K562 (cell line): ENCODE measurements around the gene CPN2. TPM values are rescaled to one million over a fixed set of nuclear protein-coding genes. Genes with fewer than 3 reads are reported as not detected.

Experiments
- ASH1L ChIP-seq: fragments of 450-650 bp; IDR thresholded peaks from 2 replicates; pipeline ENCODE4 v1.6.1; 2018; ENCODE audit warnings: borderline replicate concordance, mild to moderate bottlenecking, low read depth; ENCODE audit not compliant: partially characterized antibody
- BDP1 ChIP-seq: IDR thresholded peaks from 3 replicates; pipeline ENCODE4 v1.6.1; 2011; ENCODE audit not compliant: insufficient read length, insufficient read depth
- CBFB ChIP-seq: sonication (generic); formaldehyde crosslinking; IDR thresholded peaks from 2 replicates; pipeline ENCODE4 v1.4.0; 2020; ENCODE audit warnings: mild to moderate bottlenecking, missing genetic modification reagents
- KDM1A ChIP-seq, 2 experiments: fragments of 450-650 bp; IDR thresholded peaks; 2 replicates each; pipeline ENCODE4 v1.6.1; 2016; ENCODE audit warnings: mild to moderate bottlenecking in 2 of 2
- KLF10 ChIP-seq: fragments of 250-450 bp; sonication (Bioruptor Pico); IDR thresholded peaks from 2 replicates; pipeline ENCODE4 v1.6.1; 2021; ENCODE audit warnings: matching md5 sums
- OTX1 ChIP-seq: fragments of 450-650 bp; formaldehyde crosslinking; IDR thresholded peaks from 2 replicates; pipeline ENCODE4 v1.4.0; 2022; ENCODE audit warnings: mild to moderate bottlenecking
- PHF8 ChIP-seq: fragments of 200-600 bp; sonication (generic); IDR thresholded peaks from 2 replicates; pipeline ENCODE4 v1.6.1; 2012; ENCODE audit warnings: mixed run types, mild to moderate bottlenecking, inconsistent platforms, low read length, moderate library complexity, borderline replicate concordance
- POLR2A ChIP-seq: fragments of 450-650 bp; conservative IDR thresholded peaks from 2 replicates; pipeline ENCODE4 v1.6.1; 2016
- RBFOX2 ChIP-seq: fragments of 200-400 bp; formaldehyde crosslinking; IDR thresholded peaks from 2 replicates; pipeline ENCODE4 v1.6.1; 2017; ENCODE audit warnings: low read depth, mild to moderate bottlenecking, low read length, moderate library complexity
- SNRNP70 ChIP-seq: fragments of 200-400 bp; formaldehyde crosslinking; optimal IDR thresholded peaks from 2 replicates; pipeline ENCODE3; 2017; ENCODE audit warnings: low read depth, low read length
- SP1 ChIP-seq: sonication (generic); formaldehyde crosslinking; IDR thresholded peaks from 2 replicates; pipeline ENCODE4 v1.8.1; 2022; ENCODE audit warnings: mild to moderate bottlenecking, missing genetic modification reagents
- ZBTB17 ChIP-seq: fragments of 450-650 bp; formaldehyde crosslinking; IDR thresholded peaks from 2 replicates; pipeline ENCODE4 v1.4.0; 2020; ENCODE audit warnings: mild to moderate bottlenecking
- polyA plus RNA-seq, 8 experiments: library from polyadenylated mRNA; depleted of rRNA in 4 of 8; stranded (reverse) in 5 of 8; unstranded in 3 of 8; fragments of >200 nt; fragmentation: Nextera tagmentation in 2 of 8; fragmentation: Illumina TruSeq in 1 of 8; extraction: Ambion mirVana in 2 of 8; extraction: Trizol in 1 of 8; gene quantifications; 2 replicates each; pipeline versions ENCODE4 v1.2.1 to v1.2.3, GENCODE V29; 2011 to 2014; ENCODE audit warnings: inconsistent platforms in 1 of 8, missing spikeins in 1 of 8
- total RNA-seq, 7 experiments: library from RNA; depleted of rRNA in 6 of 7; stranded (reverse); fragments of >200 nt in 6 of 7; fragmentation: Illumina TruSeq in 2 of 7; extraction: Trizol in 2 of 7; gene quantifications; 2 replicates each; pipeline versions ENCODE4 v1.2.1 to v1.2.3, GENCODE V29; 2011 to 2021; ENCODE audit warnings: low replicate concordance in 1 of 7
- TF ChIP-seq, protein P1 (sequence below): fragments of 250-450 bp; sonication (Bioruptor Pico); IDR thresholded peaks from 2 replicates; pipeline ENCODE4 v1.4.0; 2020; ENCODE audit warnings: mild to moderate bottlenecking
- TF ChIP-seq, protein P2 (sequence below): fragments of 450-650 bp; IDR thresholded peaks from 2 replicates; pipeline ENCODE4 v1.6.1; 2016; ENCODE audit warnings: mild to moderate bottlenecking
- TF ChIP-seq, protein P3 (sequence below): fragments of 250-450 bp; sonication (Bioruptor Pico); IDR thresholded peaks from 2 replicates; pipeline ENCODE4 v1.6.1; 2021; ENCODE audit warnings: mild to moderate bottlenecking
- TF ChIP-seq, protein P4 (sequence below): fragments of 450-650 bp; IDR thresholded peaks from 2 replicates; pipeline ENCODE4 v1.6.1; 2014; ENCODE audit warnings: low read depth, mild to moderate bottlenecking, moderate library complexity, borderline replicate concordance
- TF ChIP-seq, protein P5 (sequence below): fragments of 250-450 bp; sonication (Bioruptor Pico); IDR thresholded peaks from 2 replicates; pipeline ENCODE4 v1.8.0; 2021; ENCODE audit warnings: borderline replicate concordance, mild to moderate bottlenecking, moderate library complexity; ENCODE audit not compliant: poor library complexity, severe bottlenecking
- TF ChIP-seq, protein P6 (sequence below): fragments of 450-650 bp; formaldehyde crosslinking; IDR thresholded peaks from 2 replicates; pipeline ENCODE4 v1.4.0; 2022; ENCODE audit warnings: missing genetic modification characterization

CPN2 gene
- total and polyA plus RNA-seq, 9 of the 15 experiments (the other 6 are each of a cell fraction or from before 2014, with no cell fraction given), result not detected

DNA sequence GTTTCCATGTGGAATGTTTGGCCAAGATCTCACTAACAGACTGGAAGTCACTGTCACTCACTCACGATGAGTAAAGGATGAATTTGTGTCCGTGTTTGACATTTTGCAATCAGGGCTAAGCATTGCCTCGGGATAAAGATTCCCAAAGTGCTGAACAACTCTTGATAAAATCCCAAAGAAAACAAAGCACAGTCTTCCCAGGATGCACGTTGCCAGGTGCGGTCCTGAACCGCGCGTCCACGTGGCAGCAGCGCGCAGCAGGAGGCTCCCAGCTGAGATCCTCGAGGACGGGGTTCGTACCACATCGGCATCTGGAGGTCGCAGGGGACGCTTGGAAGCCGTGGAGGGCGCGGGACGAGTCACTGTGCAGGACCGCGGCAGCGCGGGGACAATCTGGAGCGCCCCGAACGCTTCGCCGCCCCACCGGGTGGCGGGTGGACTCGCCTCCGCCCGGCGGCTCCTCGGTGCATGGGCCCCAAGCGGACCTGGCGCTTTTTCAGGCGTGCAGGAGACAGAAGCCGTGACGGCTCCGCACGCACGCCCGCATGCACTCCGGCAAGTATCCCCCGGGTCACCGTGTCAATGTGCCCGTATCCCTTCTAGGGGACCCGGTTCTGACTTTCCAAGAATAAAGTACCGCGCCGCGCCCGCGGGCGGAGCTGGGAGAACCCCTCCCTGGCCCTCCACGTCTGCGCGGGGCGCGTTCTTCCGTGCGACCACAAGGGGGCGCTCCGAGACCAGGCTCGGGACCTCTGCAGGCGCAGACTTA lies 17.7 kb downstream of the CPN2 start (continued):
- TF ChIP-seq, protein P1, sequence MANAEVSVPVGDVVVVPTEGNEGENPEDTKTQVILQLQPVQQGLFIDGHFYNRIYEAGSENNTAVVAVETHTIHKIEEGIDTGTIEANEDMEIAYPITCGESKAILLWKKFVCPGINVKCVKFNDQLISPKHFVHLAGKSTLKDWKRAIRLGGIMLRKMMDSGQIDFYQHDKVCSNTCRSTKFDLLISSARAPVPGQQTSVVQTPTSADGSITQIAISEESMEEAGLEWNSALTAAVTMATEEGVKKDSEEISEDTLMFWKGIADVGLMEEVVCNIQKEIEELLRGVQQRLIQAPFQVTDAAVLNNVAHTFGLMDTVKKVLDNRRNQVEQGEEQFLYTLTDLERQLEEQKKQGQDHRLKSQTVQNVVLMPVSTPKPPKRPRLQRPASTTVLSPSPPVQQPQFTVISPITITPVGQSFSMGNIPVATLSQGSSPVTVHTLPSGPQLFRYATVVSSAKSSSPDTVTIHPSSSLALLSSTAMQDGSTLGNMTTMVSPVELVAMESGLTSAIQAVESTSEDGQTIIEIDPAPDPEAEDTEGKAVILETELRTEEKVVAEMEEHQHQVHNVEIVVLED (CRISPR knock-in tag), result no peak
- TF ChIP-seq KLF10 (CRISPR knock-in tag), result no peak
- peak; percentile 38 for TF ChIP-seq RBFOX2
- peak; percentile 66 for TF ChIP-seq SP1 (CRISPR knock-in tag)
- no peak for TF ChIP-seq ASH1L
- TF ChIP-seq, protein P2, sequence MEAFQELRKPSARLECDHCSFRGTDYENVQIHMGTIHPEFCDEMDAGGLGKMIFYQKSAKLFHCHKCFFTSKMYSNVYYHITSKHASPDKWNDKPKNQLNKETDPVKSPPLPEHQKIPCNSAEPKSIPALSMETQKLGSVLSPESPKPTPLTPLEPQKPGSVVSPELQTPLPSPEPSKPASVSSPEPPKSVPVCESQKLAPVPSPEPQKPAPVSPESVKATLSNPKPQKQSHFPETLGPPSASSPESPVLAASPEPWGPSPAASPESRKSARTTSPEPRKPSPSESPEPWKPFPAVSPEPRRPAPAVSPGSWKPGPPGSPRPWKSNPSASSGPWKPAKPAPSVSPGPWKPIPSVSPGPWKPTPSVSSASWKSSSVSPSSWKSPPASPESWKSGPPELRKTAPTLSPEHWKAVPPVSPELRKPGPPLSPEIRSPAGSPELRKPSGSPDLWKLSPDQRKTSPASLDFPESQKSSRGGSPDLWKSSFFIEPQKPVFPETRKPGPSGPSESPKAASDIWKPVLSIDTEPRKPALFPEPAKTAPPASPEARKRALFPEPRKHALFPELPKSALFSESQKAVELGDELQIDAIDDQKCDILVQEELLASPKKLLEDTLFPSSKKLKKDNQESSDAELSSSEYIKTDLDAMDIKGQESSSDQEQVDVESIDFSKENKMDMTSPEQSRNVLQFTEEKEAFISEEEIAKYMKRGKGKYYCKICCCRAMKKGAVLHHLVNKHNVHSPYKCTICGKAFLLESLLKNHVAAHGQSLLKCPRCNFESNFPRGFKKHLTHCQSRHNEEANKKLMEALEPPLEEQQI, result no peak
- TF ChIP-seq, protein P3, sequence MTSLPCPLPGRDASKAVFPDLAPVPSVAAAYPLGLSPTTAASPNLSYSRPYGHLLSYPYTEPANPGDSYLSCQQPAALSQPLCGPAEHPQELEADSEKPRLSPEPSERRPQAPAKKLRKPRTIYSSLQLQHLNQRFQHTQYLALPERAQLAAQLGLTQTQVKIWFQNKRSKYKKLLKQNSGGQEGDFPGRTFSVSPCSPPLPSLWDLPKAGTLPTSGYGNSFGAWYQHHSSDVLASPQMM (CRISPR knock-in tag), result no peak
- no peak for TF ChIP-seq ZBTB17
- TF ChIP-seq CBFB, result no peak
- TF ChIP-seq, protein P4, sequence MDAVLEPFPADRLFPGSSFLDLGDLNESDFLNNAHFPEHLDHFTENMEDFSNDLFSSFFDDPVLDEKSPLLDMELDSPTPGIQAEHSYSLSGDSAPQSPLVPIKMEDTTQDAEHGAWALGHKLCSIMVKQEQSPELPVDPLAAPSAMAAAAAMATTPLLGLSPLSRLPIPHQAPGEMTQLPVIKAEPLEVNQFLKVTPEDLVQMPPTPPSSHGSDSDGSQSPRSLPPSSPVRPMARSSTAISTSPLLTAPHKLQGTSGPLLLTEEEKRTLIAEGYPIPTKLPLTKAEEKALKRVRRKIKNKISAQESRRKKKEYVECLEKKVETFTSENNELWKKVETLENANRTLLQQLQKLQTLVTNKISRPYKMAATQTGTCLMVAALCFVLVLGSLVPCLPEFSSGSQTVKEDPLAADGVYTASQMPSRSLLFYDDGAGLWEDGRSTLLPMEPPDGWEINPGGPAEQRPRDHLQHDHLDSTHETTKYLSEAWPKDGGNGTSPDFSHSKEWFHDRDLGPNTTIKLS, result peak; percentile 90
- TF ChIP-seq, protein P5, sequence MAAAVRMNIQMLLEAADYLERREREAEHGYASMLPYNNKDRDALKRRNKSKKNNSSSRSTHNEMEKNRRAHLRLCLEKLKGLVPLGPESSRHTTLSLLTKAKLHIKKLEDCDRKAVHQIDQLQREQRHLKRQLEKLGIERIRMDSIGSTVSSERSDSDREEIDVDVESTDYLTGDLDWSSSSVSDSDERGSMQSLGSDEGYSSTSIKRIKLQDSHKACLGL, result no peak
- no peak for TF ChIP-seq OTX1 (CRISPR knock-in tag)
- no peak for TF ChIP-seq POLR2A
- TF ChIP-seq PHF8, result peak; percentile 23; the same call in 1 of the 2 replicates
- peak; percentile 20 to 45; a peak in 2 of 4 replicates for TF ChIP-seq KDM1A (IDR thresholded peaks at IDR 0.05)
- no peak for TF ChIP-seq BDP1
- TF ChIP-seq, protein P6, sequence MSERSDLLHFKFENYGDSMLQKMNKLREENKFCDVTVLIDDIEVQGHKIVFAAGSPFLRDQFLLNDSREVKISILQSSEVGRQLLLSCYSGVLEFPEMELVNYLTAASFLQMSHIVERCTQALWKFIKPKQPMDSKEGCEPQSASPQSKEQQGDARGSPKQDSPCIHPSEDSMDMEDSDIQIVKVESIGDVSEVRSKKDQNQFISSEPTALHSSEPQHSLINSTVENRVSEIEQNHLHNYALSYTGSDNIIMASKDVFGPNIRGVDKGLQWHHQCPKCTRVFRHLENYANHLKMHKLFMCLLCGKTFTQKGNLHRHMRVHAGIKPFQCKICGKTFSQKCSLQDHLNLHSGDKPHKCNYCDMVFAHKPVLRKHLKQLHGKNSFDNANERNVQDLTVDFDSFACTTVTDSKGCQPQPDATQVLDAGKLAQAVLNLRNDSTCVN (CRISPR knock-in tag), result no peak
- TF ChIP-seq SNRNP70, result no peak
